IMR-90 (cell line): ENCODE data around the gene ABCC10. TPM values are rescaled to one million over a fixed set of nuclear protein-coding genes. Genes with fewer than 3 reads are reported as not detected.

ENCODE experiments used
- ATAC-seq: fragments of 200-7000 bp; cut with Tn5 transposase; 2 replicates; pipeline ENCODE4 v1.9.1; 2020; ENCODE audit warnings: low read depth, mild to moderate bottlenecking, moderate library complexity
- BruUV-seq: library from RNA; stranded (reverse); fragments of 400-500 nt; replicated peaks from 2 replicates; lab custom pipeline; 2021; lab: Mats Ljungman, UMichigan
- CTCF ChIA-PET: fragments of 300-600 bp; formaldehyde crosslinking; extraction: SDS; loops from one replicate; lab custom pipeline; 2021; ENCODE audit warnings: antibody characterized with exemption; lab: Yijun Ruan, JAX
- POLR2A ChIA-PET: fragments of 300-600 bp; sonication (Branson Sonifier 250); formaldehyde crosslinking; loops from one replicate; lab custom pipeline; 2022; ENCODE audit warnings: antibody characterized with exemption; ENCODE audit not compliant: unreplicated experiment; lab: Charles Lee
- DNase-seq: peaks from one replicate; pipeline ENCODE4 v3.0.0; 2013
- H2AFZ ChIP-seq: replicated peaks from 2 replicates; pipeline ENCODE3; 2013; ENCODE audit warnings: low read length, mild to moderate bottlenecking; ENCODE audit not compliant: poor library complexity
- H2AK5ac ChIP-seq: 2 replicates; pipeline ENCODE4 v1.6.1; 2013; ENCODE audit warnings: low read depth, low read length, inconsistent platforms
- H2AK9ac ChIP-seq: replicated peaks from 2 replicates; pipeline ENCODE3; 2013; ENCODE audit warnings: mild to moderate bottlenecking, low read depth, low read length, moderate library complexity; ENCODE audit not compliant: poor library complexity
- H2BK120ac ChIP-seq: 2 replicates; pipeline ENCODE4 v1.6.1; 2013; ENCODE audit warnings: low read depth, low read length, inconsistent platforms
- H2BK15ac ChIP-seq: 3 replicates; pipeline ENCODE4 v1.6.1; 2013; ENCODE audit warnings: low read depth, low read length, inconsistent platforms
- H2BK20ac ChIP-seq: 2 replicates; pipeline ENCODE4 v1.6.1; 2013; ENCODE audit warnings: low read depth, mild to moderate bottlenecking, inconsistent platforms, low read length, moderate library complexity
- H2BK5ac ChIP-seq: 2 replicates; pipeline ENCODE4 v1.6.1; 2013; ENCODE audit warnings: mild to moderate bottlenecking, low read depth, low read length, inconsistent platforms; ENCODE audit not compliant: poor library complexity, severe bottlenecking
- H3K14ac ChIP-seq: replicated peaks from 2 replicates; pipeline ENCODE4 v1.6.1; 2013; ENCODE audit warnings: low read depth, low read length, inconsistent platforms
- H3K18ac ChIP-seq: 2 replicates; pipeline ENCODE4 v1.6.1; 2013; ENCODE audit warnings: low read depth, low read length, control low read depth
- H3K23ac ChIP-seq: 2 replicates; pipeline ENCODE4 v1.6.1; 2013; ENCODE audit warnings: low read depth, low read length, inconsistent platforms
- H3K27ac ChIP-seq: 2 replicates; pipeline ENCODE4 v1.5.1; 2013; ENCODE audit warnings: mild to moderate bottlenecking, control low read depth, low read length; ENCODE audit not compliant: insufficient read depth
- H3K27me3 ChIP-seq: 2 replicates; pipeline ENCODE4 v1.6.1; 2013; ENCODE audit warnings: low read length; ENCODE audit not compliant: control insufficient read depth, insufficient read depth
- H3K36me3 ChIP-seq: 2 replicates; pipeline ENCODE4 v1.6.1; 2013; ENCODE audit warnings: low read length, mixed read lengths; ENCODE audit not compliant: control insufficient read depth, insufficient read depth
- H3K4ac ChIP-seq: 2 replicates; pipeline ENCODE4 v1.6.1; 2013; ENCODE audit warnings: low read depth, low read length, inconsistent platforms
- H3K4me1 ChIP-seq: 2 replicates; pipeline ENCODE4 v1.6.1; 2013; ENCODE audit warnings: low read length, mixed read lengths; ENCODE audit not compliant: control insufficient read depth, insufficient read depth
- H3K4me2 ChIP-seq: 2 replicates; pipeline ENCODE4 v1.6.1; 2013; ENCODE audit warnings: low read depth, mild to moderate bottlenecking, control low read depth, low read length, moderate library complexity
- H3K4me3 ChIP-seq: 2 replicates; pipeline ENCODE4 v1.5.1; 2013; ENCODE audit warnings: low read depth, mild to moderate bottlenecking, control low read depth, low read length, moderate library complexity; ENCODE audit not compliant: insufficient read depth
- H3K56ac ChIP-seq: 2 replicates; pipeline ENCODE4 v1.6.1; 2013; ENCODE audit warnings: low read length, inconsistent platforms; ENCODE audit not compliant: insufficient read depth; ENCODE audit errors: extremely low read depth
- H3K79me1 ChIP-seq, 2 experiments: 2 replicates each; pipeline ENCODE4 v1.6.1; 2013; ENCODE audit warnings: low read length in 2 of 2, inconsistent platforms in 1 of 2, low read depth in 1 of 2
- H3K9ac ChIP-seq: 2 replicates; pipeline ENCODE4 v1.6.1; 2013; ENCODE audit warnings: low read depth, low read length, control low read depth
- H3K9me1 ChIP-seq: 2 replicates; pipeline ENCODE4 v1.6.1; 2013; ENCODE audit warnings: low read length, inconsistent platforms; ENCODE audit not compliant: insufficient read depth
- H3K9me3 ChIP-seq: 2 replicates; pipeline ENCODE4 v1.6.1; 2013; ENCODE audit warnings: low read length; ENCODE audit not compliant: control insufficient read depth, insufficient read depth
- H4K20me1 ChIP-seq: 2 replicates; pipeline ENCODE4 v1.6.1; 2013; ENCODE audit warnings: low read length, inconsistent platforms; ENCODE audit not compliant: insufficient read depth
- H4K5ac ChIP-seq: 2 replicates; pipeline ENCODE4 v1.6.1; 2013; ENCODE audit warnings: mild to moderate bottlenecking, low read depth, low read length, control low read depth
- H4K8ac ChIP-seq, 2 experiments: 2 replicates each; pipeline ENCODE4 v1.6.1; 2013; ENCODE audit warnings: low read depth in 2 of 2, low read length in 2 of 2, control low read depth in 1 of 2, inconsistent platforms in 1 of 2
- H4K91ac ChIP-seq: 2 replicates; pipeline ENCODE4 v1.6.1; 2013; ENCODE audit warnings: low read depth, low read length, inconsistent platforms; ENCODE audit not compliant: insufficient read depth
- BHLHE40 ChIP-seq: fragments of 150-350 bp; IDR thresholded peaks from 2 replicates; pipeline ENCODE4 v1.6.1; 2016; ENCODE audit warnings: mild to moderate bottlenecking, low read depth, low read length
- CEBPB ChIP-seq: IDR thresholded peaks from 2 replicates; pipeline ENCODE4 v1.6.1; 2012; ENCODE audit warnings: low read depth, low read length, improper control_type of control experiment
- CHD1 ChIP-seq: IDR thresholded peaks from 2 replicates; pipeline ENCODE4 v1.6.1; 2012; ENCODE audit warnings: low read depth, low read length, improper control_type of control experiment
- FOS ChIP-seq: fragments of 150-350 bp; IDR thresholded peaks from 2 replicates; pipeline ENCODE4 v1.6.1; 2016; ENCODE audit warnings: low read depth, low read length
- MAFK ChIP-seq: IDR thresholded peaks from 2 replicates; pipeline ENCODE4 v1.6.1; 2012; ENCODE audit warnings: low read depth, low read length, improper control_type of control experiment
- MAZ ChIP-seq: IDR thresholded peaks from 2 replicates; pipeline ENCODE4 v1.6.1; 2012; ENCODE audit warnings: low read depth, mild to moderate bottlenecking, low read length, improper control_type of control experiment, moderate library complexity, borderline replicate concordance
- MXI1 ChIP-seq: IDR thresholded peaks from 2 replicates; pipeline ENCODE4 v1.6.1; 2012; ENCODE audit warnings: low read depth, mild to moderate bottlenecking, low read length, moderate library complexity, borderline replicate concordance
- NFE2L2 ChIP-seq: fragments of 150-350 bp; IDR thresholded peaks from 2 replicates; pipeline ENCODE4 v1.6.1; 2016; ENCODE audit warnings: low read depth, mild to moderate bottlenecking, low read length
- POLR2A ChIP-seq: IDR thresholded peaks from 2 replicates; pipeline ENCODE4 v1.6.1; 2012; ENCODE audit warnings: mild to moderate bottlenecking, low read depth, low read length
- RAD21 ChIP-seq: IDR thresholded peaks from 2 replicates; pipeline ENCODE4 v1.6.1; 2012; ENCODE audit warnings: low read length, improper control_type of control experiment
- RCOR1 ChIP-seq: IDR thresholded peaks from 2 replicates; pipeline ENCODE4 v1.6.1; 2012; ENCODE audit warnings: mild to moderate bottlenecking, low read length, improper control_type of control experiment; ENCODE audit not compliant: insufficient replicate concordance
- RFX5 ChIP-seq: IDR thresholded peaks from 2 replicates; pipeline ENCODE4 v1.8.0; 2012; ENCODE audit warnings: low read depth, mild to moderate bottlenecking, low read length, moderate library complexity
- SMC3 ChIP-seq: fragments of 150-350 bp; IDR thresholded peaks from 2 replicates; pipeline ENCODE4 v1.6.1; 2016; ENCODE audit warnings: low read depth, mild to moderate bottlenecking, antibody characterized with exemption, low read length, moderate library complexity
- WGBS, 2 experiments: methylation state at CpG; one replicate each; pipeline versions ENCODE4 v1.1.5 to v1.1.7; 2013; ENCODE audit warnings: missing lambda C conversion rate in 2 of 2; ENCODE audit not compliant: insufficient read length in 1 of 2; ENCODE audit errors: extremely low coverage in 2 of 2; 5-methylcytosine and 5-hydroxymethylcytosine counted together
- dilution Hi-C: fragments of 300-500 bp; cut with HindIII; formaldehyde crosslinking; loops from one replicate; pipeline ENCODE4 v1.14.3; 2018; ENCODE audit warnings: low sequenced_read_pairs; ENCODE audit not compliant: unreplicated experiment
- in situ Hi-C: fragments of 300-500 bp; cut with MboI; formaldehyde crosslinking; loops from 3 replicates; pipeline ENCODE4 v1.14.3; 2019; ENCODE audit warnings: low sequenced_read_pairs, inconsistent platforms, mixed read lengths
- intact Hi-C: fragments of 100-400 bp; cut with micrococcal nuclease; formaldehyde crosslinking; loops from 2 replicates; pipeline ENCODE4 v1.10.0; 2022
- polyA plus RNA-seq, 3 experiments: library from polyadenylated mRNA; depleted of rRNA; stranded (reverse); fragments of >200 nt; gene quantifications; 2 replicates each; pipeline ENCODE4 v1.2.3, GENCODE V29; 2012; ENCODE audit warnings: low replicate concordance in 1 of 3
- total RNA-seq: library from RNA; depleted of rRNA; stranded (reverse); fragments of >200 nt; gene quantifications from 2 replicates; pipeline ENCODE4 v1.2.3, GENCODE V29; 2012
- TF ChIP-seq, protein P1 (sequence below): fragments of 150-350 bp; IDR thresholded peaks from 2 replicates; pipeline ENCODE4 v1.6.1; 2016; ENCODE audit warnings: low read depth, mild to moderate bottlenecking, low read length, moderate library complexity, borderline replicate concordance
- TF ChIP-seq, protein P2 (sequence below): conservative IDR thresholded peaks from 2 replicates; pipeline ENCODE4 v1.5.1; 2012; ENCODE audit warnings: mild to moderate bottlenecking, low read depth, low read length, improper control_type of control experiment
- TF ChIP-seq, protein P3 (sequence below): fragments of 150-350 bp; IDR thresholded peaks from 2 replicates; pipeline ENCODE4 v1.6.1; 2017; ENCODE audit warnings: mild to moderate bottlenecking, antibody characterized with exemption, low read length, low read depth

Gene ABCC10
- total and polyA plus RNA-seq, 2 of the 4 experiments (the other 2 are of a cell fraction): 7.0 to 26.3 TPM

DNA sequence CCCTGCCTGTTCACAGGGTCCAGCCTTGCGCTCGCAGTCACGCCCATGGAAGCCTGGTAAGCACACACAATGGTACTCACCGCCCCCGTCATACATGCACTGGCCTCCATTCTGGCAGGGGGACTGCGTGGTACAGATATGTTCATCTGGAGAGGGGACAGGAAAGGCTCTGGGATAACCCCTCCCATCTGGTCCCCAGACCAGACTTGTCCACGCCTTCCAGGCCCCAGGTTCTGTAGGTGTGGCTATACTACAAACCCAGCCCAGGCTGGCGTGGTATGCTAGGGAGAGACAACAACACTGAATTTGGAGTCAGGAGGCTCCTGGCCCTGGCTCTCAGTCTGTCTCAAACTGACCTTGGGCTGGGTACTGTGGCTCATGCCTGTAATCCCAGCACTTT, 24.6 kb downstream of the ABCC10 start:
- 100% methylated on average over 1 of the region's 8 CpGs; no CpG with 5 or more reads in 1 of the 2 experiments for WGBS, 2 experiments
- Histone ChIP-seq H2BK15ac (no peak overlapping the region), H3K36me3 (peaks cover 48% of the 10 kb centered on the region), H3K79me1 (no peaks in the 10 kb centered on the region), H3K4me1 (peaks cover 2% of the 10 kb centered on the region; the same call in 1 of the 2 replicates), H2BK120ac (no peak overlapping the region), H3K18ac (no peak overlapping the region), H2AK9ac (no peak overlapping the region), H3K27me3 (peaks cover 14% of the 10 kb centered on the region), H3K9me3 (no peaks in the 10 kb centered on the region), H2BK5ac (no peak overlapping the region), H2AFZ (no peak overlapping the region), H3K9ac (no peak overlapping the region), H3K4me3 (no peak overlapping the region), H3K9me1 (peaks cover 4% of the 10 kb centered on the region; the same call in 1 of the 2 replicates), H2AK5ac (no peak overlapping the region), H4K8ac (no peak overlapping the region), H3K27ac (no peak overlapping the region), H3K4me2 (no peak overlapping the region), H4K20me1 (no peaks in the 10 kb centered on the region; the same call in 1 of the 2 replicates), H3K56ac (no peak overlapping the region), H2BK20ac (no peak overlapping the region), H3K4ac (no peak overlapping the region), H4K91ac (no peak overlapping the region), H3K23ac (no peak overlapping the region), H4K5ac (no peak overlapping the region), H3K14ac (no peak overlapping the region)
- dilution Hi-C loops (no loop called here), intact Hi-C loops (no loop called here), in situ Hi-C loops (no loop called here)
- no peak for DNase-seq
- ChIA-PET POLR2A (no interaction called here), CTCF (interaction anchor here (1.0 to 1.2 kb wide), 2 partner anchors 13 to 44 kb away, joined by 3 read pairs; no protein-coding TSS in a partner anchor)
- TF ChIP-seq, protein P1, sequence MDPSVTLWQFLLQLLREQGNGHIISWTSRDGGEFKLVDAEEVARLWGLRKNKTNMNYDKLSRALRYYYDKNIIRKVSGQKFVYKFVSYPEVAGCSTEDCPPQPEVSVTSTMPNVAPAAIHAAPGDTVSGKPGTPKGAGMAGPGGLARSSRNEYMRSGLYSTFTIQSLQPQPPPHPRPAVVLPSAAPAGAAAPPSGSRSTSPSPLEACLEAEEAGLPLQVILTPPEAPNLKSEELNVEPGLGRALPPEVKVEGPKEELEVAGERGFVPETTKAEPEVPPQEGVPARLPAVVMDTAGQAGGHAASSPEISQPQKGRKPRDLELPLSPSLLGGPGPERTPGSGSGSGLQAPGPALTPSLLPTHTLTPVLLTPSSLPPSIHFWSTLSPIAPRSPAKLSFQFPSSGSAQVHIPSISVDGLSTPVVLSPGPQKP: no peak
- TF ChIP-seq, protein P2, sequence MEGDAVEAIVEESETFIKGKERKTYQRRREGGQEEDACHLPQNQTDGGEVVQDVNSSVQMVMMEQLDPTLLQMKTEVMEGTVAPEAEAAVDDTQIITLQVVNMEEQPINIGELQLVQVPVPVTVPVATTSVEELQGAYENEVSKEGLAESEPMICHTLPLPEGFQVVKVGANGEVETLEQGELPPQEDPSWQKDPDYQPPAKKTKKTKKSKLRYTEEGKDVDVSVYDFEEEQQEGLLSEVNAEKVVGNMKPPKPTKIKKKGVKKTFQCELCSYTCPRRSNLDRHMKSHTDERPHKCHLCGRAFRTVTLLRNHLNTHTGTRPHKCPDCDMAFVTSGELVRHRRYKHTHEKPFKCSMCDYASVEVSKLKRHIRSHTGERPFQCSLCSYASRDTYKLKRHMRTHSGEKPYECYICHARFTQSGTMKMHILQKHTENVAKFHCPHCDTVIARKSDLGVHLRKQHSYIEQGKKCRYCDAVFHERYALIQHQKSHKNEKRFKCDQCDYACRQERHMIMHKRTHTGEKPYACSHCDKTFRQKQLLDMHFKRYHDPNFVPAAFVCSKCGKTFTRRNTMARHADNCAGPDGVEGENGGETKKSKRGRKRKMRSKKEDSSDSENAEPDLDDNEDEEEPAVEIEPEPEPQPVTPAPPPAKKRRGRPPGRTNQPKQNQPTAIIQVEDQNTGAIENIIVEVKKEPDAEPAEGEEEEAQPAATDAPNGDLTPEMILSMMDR: no peak
- TF ChIP-seq RAD21: no peak
- TF ChIP-seq MAZ: no peak
- no peak for TF ChIP-seq MXI1
- no peak for TF ChIP-seq RFX5
- TF ChIP-seq RCOR1: no peak
- TF ChIP-seq POLR2A: no peak
- TF ChIP-seq, protein P3, sequence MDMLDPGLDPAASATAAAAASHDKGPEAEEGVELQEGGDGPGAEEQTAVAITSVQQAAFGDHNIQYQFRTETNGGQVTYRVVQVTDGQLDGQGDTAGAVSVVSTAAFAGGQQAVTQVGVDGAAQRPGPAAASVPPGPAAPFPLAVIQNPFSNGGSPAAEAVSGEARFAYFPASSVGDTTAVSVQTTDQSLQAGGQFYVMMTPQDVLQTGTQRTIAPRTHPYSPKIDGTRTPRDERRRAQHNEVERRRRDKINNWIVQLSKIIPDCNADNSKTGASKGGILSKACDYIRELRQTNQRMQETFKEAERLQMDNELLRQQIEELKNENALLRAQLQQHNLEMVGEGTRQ: no peak
- no peak for TF ChIP-seq BHLHE40
- no peak for TF ChIP-seq CHD1
- TF ChIP-seq CEBPB: no peak
- no peak for TF ChIP-seq NFE2L2
- TF ChIP-seq SMC3: no peak
- no peak for TF ChIP-seq FOS
- TF ChIP-seq MAFK: no peak
- no TSS peak for BruUV-seq
- ATAC-seq: no peak
